HG03521 (cell line): ENCODE results near the gene DIPK1B.

Source experiments
- ATAC-seq: cut with Tn5 transposase; IDR thresholded peaks from one replicate; pipeline ENCODE4 v1.9.1; 2021; ENCODE audit warnings: mild to moderate bottlenecking, moderate library complexity; ENCODE audit not compliant: unreplicated experiment

The DIPK1B gene

DNA sequence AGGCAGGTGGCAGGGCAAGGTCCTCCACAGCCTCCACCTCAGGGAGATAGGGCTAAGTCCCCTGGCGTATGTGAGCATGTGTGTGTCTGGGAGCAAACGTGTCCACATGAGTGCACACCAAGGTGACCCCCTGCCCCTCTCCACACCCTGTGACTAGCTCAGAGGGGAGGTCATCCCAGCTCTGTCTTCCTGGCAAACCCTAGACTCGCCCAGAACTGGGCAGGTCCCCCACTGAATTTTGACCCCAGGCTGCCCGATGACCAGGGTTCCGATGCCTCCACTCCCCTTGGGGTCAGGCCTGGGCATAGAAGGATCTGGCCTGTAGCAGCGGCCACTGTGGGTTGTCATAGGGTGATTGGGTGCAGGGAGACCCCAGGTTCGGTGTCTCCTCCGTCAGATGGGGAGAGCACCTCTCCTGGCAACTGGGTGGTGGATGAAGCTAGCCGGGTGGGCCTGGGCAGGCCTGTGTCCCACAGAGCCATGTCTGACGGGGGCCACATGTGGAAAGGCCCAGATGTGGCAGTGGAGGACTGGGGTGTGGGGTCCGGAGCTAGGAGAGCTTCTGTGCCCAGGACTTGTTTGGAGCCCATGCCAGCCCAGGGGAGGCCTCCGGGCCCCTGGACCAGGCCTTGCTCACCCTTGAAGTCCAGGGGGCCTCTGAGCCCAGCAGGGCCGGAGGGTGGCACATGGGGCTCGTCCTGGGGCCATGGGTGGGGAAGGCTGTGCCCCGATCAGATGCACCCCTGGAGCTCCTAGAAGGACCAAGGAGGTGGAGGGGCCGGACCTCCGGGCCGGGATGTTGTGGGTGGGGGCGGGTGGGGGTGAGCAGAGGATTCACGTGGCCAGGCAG is 6.2 kb downstream of the DIPK1B start:
- ATAC-seq, result no peak

DNA sequence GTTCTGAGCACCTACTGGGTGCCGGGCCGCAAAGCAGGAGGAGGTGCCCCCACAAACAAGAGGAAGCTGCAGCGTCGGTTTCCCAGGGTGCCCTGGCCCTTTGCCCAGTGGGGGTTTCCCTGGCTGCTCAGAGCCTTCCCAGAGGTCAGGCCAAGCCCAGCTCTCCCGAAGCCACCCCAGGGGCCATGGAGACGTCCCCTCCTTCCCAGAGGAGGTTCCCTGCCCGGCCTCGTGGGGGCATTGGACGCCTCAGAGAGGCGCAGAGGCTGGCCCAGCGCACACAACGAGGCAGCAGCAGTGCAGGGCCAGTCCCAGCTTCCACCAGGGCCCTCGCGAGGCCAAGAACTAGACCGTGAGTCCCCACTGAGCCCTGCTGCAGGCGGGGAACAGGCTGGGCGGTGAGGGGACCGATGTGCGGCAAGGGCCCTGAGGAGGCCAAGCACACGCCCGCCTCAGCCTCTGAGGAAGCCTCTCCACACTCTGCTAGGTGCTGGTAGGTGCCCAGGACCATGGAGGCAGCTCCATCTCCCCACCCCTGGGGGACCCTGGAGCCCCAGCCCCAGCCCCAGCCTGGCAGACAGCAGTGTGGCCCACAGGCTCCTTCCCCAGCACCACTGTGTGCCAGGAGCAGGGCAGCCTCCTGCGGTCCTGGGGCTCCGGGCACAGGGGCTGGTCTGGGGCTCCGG is 7.0 kb downstream of the DIPK1B start:
- no peak for ATAC-seq

DNA sequence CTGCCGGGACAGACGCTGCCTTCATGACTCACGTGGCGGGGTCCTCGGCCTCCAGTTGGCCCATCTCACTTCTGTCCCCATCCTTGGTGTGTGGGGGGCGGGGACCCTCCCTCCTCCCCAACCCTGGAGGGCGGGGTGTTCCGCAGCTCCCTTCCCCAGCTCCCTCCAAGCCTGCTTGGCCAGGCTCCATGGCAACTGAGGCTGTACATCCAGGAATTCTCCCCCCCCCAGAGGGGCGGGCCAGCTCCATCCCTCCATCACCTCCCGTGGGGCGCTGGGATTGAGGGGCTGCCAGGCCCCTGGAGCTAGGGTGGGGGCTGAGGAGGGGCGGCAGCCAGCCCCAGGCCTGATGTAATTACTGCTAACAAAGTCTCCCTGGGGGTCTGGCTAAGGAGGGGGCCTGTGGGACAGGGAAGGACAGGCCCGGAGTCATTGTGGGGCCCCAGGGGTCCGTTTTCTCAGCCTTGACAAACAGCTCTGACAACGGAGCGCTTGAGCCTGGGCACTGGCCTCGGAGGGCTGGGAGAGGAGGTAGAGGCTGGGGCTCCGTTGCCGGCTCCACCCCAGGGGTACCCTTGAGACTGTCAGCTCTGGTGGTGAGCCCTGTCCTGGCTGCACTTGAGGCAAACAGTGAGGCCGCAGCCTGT is 8.0 kb downstream of the DIPK1B start:
- no peak for ATAC-seq

DNA sequence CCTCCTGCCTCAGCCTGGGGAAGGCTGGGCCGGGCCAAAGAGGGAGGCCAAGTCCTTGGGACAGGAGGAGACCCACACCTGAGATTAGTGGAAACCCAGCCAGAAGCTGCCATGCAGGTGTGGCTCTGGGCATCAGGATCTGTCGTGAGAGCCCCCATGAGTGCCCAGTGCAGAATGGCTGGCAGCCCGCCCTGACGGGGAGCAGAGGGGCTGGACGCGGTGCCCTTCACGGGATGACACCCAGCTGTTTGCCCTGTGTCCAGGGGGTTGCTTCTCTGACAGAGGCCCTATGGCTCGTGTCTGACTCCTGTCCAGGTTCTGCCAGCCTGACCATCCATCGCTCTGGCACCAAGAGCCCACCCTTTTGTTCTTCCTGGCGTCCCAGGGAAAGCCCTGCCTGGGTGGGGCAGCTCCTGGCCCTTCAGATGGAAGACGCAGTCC is 8.5 kb downstream of the DIPK1B start:
- no peak for ATAC-seq

DNA sequence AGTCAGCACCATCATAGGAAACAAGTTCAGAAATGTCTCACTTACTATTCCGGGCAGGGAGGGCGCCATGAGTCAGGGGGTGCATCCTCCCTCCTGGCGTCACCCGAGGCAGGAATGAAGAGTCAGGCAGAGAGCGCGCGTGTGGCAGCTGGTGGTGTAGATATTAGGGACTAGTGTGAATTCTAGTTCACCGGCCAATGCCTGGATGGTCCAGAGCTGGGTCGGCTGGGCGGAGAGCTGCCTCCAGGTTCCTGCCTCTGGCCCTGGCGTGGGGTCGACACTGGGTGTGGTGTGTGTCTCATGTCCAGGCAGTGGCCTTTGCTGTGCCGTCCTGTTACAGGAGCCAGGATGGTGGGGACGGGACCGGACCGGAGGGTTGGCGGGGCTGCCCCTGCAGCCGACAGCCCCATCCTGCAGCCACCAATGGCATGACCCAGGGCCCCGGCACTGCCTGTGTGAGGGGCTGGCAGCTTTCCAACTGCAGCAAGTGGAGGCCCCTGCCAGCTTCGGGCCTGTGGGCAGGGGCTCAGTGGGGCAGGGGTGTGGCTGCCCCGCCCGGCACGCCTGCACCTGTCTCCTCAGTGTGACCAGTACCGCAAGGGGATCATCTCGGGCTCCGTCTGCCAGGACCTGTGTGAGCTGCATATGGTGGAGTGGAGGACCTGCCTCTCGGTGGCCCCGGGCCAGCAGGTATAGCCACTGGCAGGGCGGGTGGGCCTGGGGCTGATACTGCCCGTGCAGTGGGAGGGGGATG is 9.1 kb downstream of the DIPK1B start:
- no peak for ATAC-seq

DNA sequence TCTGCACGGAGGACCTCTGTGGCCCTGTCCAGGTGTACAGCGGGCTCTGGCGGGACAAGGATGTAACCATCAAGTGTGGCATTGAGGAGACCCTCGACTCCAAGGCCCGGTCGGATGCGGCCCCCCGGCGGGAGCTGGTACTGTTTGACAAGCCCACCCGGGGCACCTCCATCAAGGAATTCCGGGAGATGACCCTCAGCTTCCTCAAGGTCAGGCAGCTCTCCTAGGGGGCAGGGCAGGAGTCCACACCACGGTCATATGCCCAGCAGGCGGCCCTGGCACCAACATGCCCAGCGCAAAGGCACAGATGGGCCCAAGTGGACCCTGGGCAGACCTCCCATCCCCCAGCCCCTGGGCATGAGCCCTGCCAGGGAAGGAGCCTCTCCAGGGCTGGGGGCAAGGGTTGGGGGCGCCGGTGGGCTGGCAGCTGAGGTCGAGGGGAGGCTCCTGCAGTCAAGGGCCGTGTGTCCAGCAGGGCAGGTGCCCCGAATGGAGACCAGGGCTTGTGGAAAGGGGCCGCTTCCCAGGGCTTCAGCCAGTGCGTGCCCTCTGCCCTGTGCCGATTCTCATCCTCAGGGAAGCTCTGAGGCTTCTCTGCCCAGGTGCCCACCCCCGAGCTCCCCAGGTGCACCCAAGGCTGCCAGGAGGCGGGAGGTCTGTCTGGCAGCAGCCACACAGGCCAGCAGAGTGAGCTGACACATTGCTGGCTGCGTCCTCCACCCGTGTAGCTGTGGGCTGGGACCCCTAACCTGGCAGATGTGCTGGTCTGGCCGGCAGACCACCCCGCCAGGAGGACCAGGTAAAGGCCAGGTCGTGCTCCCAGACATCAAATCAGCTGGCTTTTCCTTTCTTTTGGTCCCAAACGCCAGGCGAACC is 10.0 kb downstream of the DIPK1B start:
- no peak for ATAC-seq

DNA sequence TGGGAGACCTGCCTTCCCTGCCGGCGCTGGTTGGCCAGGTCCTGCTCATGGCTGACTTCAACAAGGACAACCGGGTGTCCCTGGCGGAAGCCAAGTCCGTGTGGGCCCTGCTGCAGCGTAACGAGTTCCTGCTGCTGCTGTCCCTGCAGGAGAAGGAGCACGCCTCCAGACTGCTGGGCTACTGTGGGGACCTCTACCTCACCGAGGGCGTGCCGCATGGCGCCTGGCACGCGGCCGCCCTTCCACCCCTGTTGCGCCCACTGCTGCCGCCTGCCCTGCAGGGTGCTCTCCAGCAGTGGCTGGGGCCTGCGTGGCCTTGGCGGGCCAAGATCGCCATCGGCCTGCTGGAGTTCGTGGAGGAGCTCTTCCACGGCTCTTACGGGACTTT is 10.6 kb downstream of the DIPK1B start:
- ATAC-seq, result no peak

DNA sequence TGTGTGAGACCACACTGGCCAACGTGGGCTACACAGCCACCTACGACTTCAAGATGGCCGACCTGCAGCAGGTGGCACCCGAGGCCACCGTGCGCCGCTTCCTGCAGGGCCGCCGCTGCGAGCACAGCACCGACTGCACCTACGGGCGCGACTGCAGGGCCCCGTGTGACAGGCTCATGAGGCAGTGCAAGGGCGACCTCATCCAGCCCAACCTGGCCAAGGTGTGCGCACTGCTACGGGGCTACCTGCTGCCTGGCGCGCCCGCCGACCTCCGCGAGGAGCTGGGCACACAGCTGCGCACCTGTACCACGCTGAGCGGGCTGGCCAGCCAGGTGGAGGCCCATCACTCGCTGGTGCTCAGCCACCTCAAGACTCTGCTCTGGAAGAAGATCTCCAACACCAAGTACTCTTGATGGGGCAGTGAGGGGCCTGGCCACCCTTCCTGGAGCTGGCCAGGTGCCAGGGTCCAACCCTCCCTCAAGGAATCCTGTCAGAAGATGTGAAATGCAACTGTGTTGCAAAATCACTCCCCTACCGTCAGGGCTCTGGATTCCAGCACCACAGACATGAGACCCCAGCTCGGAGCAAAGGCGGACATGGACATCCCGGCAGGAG is 11.1 kb downstream of the DIPK1B start:
- ATAC-seq, result no peak

DNA sequence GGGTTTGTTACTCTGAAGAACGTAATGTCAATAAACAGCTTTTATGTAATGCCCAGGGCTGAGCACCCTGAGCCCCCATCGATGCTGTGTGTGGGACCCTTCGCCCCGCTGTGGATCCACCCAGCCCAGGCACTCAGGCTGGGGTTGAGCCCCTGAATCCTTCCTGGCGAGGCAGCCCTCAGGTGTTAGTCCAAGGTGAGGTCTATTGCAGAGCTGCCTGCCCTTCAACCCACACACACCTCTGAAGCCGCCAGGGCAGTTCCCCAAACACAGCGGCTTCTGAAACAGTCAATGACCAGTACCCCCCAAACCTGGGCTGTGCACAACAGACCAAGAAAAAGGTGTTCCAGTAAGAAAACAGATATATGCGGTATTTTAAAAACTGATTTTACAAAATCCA is 11.6 kb downstream of the DIPK1B start:
- ATAC-seq, result no peak

DNA sequence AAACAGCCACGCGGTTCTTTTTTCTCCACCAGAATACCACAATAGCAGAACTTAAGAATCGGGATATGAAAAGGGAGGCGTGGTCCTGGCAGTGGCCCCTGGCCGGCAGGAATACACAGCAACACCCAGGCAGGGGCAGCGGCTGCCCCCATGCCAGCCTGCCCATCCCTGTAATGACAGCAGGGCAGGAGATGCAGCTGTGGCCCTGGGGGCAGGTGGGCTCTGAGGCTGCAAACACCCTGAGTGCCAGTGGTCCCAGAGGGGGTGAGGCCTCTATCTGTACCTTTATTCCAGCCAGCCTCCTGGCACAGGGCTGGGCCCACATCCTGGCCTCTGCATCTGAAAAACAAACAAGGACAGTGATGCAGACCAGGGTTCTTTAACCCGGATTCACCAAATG is 12.4 kb downstream of the DIPK1B start:
- no peak for ATAC-seq

DNA sequence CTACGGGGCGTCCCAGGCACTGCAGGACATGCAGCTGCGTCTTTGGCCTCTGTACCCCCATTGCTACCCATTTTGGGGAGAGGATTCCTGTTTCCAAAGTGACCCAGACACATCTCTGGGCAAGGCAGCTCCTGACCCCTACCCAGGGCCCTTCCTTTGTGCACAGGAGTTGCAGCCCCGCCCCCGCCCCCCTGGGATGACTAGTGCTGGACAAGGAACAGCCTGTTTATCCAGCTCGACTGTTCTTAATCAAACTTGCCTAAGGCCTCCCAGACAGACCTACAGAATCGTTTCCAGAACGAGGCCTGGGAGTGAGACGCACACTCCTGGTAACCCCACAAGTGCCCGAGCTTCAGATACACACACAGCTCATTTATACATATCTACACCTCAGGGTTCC is 13.2 kb downstream of the DIPK1B start:
- no peak for ATAC-seq

DNA sequence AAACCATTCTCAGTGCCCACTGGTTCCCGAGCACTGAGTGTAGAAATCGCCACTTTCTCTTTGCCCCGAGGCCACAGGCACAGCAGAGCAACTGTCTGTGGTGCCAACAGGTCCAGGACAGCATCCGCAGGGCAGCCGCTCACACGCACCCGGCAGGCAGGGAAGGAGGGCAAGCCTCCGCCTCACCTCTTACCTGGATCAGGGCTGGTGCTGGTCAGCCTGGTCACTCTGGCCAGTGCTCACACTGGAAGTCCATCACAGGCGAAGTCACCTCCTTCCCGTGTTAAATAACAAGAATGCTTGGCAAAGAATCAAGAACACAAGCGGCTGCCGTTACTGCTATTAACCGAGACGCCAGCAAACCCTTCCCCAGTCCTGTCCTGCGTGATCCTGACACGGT is 13.7 kb downstream of the DIPK1B start:
- ATAC-seq, result no peak

DNA sequence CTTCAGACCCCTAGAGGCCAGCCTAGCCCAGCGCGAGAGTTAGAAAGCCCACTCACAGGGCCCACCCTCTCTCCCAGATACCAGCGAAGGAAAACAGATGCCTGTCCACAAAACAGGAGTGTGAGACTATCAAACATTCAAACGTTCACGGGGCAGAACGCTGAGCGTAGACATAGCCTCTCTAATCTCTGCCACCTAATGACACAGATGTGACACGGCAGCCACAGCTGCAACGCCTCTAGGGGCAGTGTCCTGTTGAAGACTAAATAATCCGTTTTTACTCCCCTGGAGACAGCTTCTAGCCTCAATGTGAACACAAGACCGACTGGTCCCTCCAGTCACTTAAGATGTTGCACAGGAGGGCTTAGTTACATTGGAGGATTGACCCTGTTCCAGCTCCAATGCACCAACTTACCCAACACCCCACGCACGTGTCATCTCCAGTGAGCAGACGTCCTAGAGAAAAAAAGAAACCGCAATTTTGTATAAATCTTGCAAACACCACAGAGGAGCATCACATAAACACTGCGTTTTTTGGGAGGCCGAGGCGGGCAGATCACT is 14.3 kb downstream of the DIPK1B start:
- ATAC-seq, result no peak

DNA sequence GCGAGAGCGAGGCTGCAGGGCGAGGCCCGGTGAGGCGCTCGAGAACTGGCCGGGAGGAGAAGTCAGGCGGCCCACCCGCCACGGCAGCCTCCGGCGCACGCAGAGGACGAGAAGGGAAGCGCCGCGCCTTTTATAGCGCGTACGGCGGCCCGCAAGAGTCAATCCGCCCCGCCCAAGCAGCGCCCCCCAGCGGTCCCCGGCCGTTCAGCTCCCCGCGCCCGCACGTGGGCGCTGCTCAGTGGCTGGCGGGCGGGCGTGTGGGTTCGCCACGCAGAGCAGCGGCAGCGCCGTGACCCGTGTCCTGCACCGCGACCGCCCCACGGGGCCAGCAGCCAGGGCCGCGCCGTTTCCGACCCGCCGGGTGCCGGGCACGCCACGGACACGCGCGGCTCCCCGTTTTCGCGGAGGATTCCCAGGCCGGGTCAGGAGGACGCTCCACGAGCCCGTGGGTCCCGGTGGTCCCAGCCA is 15.7 kb downstream of the DIPK1B start:
- ATAC-seq, result peak; percentile 72

DNA sequence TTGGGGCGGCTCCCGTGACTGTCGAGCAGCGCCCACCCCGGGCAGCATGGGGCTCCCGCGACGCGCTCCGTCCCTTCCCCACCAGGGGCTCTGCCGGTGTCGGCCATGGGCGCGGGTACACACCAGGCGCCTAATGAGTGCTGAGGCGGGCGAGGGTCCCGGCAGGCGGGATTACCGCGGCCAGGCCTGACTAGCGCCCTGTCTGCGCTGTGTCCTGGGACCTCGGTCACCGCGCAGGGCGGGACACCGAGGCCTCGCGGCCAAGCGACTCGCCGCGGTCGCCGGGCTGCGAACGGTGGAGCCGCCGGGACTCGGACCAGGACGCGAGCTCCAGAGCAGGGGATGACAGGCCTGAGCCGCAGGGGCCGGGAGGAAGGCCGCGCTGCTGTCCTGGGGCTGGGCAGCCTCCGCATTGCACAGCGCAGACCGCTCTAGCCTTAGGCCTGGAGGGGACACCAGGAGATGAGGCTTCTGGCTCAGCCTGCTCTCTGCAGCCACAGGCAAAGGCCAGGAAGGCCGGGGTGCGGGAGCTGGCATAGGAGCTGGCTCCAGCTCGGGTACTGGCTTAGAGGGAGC is 16.3 kb downstream of the DIPK1B start:
- ATAC-seq, result peak; percentile 22

DNA sequence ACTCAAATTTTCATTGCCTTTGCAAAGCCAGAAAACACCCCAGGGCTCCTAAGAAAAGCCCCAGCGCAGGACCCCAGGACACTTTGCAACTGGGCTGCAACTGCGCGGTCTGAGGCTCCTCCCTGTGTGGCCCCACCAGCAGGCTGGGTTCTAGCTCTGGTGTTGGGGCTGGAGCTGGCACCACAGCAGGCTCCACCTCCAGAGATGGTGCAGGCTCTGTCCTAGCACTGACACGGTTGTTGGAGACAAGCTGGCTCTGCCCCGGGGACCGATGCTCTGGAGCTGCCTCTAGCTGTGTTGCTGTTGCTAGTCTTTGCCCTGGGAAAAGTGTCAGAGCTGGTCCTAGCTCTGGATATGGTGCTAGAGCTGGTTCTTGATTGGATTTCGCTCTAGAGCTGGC is 16.8 kb downstream of the DIPK1B start:
- ATAC-seq, result no peak

DNA sequence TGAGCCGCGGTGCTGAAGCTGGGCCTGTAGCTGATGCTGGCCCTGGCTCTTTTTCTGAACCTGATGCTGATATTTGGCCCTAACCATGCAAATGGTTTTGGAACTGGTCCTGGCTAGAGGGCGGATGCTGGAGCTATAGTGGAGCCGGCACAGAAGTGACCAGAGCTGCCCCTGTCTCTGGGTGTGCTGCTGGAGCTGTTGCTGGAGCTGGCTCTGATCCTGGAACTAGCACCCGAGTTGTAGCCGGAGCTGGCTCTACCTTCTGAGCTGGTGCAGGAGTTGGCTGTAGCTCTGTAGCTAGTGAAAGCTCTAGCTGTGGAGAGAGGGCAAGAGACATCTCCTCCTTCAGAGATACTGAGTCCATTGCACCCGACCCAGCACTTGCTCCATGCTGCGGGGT is 17.6 kb downstream of the DIPK1B start:
- no peak for ATAC-seq

DNA sequence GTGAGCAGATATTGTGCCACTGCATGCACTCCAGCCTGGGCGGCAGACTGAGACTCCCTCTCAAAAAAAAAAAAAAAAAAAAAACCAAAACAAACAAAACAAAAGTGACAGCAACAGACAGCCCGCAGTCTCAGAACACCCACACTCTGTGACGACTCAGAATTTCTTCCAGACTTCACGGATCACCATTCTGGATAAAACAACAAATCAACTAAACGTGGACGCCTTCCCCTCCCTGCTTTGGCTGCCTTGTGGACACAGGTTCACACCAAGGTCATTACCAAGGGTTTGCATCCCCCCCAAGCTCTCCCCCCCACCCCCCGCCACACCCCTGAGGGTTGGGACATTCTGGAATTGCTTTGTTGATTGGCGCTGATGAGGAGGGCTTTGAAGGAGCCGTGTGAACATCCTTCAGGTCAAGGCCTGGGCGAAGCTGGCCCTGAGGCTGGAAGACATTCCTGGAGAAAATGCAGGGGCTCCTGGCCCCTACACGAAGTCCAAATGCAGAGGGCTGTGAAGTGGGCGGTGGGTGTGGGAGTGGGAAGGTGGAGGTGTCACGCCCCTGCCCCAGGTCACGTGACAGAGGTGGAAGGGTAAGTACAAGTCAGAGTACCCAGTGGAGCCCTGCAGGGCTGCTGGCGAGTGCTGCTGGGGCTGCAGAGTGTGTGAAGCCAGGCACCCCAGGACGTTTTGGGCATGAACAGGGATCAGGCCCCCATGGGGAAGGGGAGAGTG is 20.2 kb downstream of the DIPK1B start:
- no peak for ATAC-seq
